DMS79 treated with DMSO at 0.1 percent for 48 hours (cell line): ENCODE results near the gene DNMT3B.
"Not testable (repeated sequence)": the region's sequence is repeated elsewhere in the genome, so short reads cannot be mapped to it uniquely, and the experiment has no call there.

Experiments
- DNase-seq: peaks from one replicate; lab custom pipeline; 2025; lab: John Stamatoyannopoulos, UW

Gene DNMT3B

DNA sequence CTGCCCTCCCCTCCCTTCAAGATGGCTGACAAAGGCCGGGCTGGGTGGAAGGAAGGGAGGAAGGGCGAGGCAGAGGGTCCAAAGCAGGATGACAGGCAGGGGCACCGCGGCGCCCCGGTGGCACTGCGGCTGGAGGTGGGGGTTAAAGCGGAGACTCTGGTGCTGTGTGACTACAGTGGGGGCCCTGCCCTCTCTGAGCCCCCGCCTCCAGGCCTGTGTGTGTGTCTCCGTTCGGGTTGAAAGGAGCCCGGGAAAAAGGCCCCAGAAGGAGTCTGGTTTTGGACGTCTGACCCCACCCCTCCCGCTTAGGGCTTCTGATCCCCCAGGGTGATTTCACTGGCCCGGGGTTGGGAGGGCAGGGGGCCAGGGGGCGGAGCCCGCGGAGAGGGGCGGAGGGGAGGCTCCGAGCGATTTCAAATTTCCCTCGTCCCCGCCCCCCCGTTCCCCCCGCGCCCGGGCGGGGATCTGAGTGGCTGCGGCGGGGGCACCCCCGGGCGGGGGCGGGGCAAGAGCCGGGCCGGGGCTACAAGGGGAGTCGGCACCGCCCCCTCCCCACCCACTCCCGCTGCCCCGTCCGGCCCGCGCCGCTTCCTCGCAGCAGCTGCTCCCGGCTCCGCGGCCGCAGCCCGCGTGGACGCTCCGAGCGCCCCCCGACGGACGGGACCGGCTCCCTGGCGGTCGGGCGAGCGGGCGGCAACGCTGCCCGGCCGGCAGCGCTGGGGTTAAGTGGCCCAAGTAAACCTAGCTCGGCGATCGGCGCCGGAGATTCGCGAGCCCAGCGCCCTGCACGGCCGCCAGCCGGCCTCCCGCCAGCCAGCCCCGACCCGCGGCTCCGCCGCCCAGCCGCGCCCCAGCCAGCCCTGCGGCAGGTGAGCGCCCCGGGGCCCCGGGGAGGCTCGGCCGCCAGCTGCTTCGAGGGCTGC is at the start of gene DNMT3B:
Gene DNMT3B (plus strand): TSS at position 555 of the 923 bp plus-strand sequence. CDS start 17,939 bp downstream, outside the sequence.
- peak; percentile 77 for DNase-seq

DNA sequence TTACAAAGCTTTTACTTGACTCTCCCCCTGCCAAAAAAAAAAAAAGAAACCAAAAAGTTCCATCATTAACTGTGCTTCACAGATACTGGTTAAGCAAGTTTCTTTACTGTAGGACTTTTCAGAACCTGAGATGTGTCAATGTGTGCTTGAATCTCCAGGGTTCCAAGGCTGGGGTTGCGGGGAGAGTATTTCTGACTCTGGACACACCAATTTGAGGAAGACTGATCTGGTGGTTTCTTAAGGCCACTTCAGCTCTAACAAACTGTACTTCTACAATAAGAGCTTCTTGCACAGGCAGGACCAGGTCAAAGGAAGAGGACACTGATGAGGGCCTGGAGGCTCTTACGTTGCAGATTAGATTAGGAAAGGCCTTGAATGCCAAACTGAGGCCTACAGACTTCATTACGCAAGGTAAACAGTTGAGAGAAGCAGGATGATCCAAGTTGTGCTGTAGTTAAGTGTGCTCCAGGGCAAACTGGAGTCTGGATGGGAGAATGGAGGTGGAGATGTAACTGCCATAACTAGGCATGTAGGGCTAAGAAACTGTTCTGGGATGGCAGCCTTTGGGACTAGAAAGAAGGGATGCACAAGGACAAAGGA is 43.3 kb upstream of the DNMT3B start:
- DNase-seq, result no peak

DNA sequence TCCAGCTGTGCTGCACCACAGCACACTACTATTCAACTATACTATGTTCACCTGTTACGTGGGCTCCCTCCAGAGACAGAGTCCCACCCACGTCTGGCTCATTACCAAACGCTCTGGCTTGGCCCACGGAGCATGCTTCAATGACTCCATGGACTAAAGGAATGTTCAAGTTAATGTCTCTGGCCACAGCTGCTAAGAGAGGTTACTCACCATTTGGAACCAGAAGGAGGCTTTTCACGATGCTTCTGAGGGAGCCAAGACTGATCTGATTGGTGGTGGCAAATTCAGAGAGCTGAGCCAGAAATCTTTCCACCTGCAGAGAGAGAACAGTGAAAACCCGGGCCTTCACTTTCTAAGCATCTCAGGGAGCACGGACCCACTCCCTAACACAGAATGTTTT is 34.5 kb upstream of the DNMT3B start:
- DNase-seq, result peak; percentile 15

- not testable (repeated sequence) for DNase-seq
These were observed 33.8 kb upstream of the DNMT3B start for GRCh38 chr20:32728435-32728834.

- DNase-seq, result not testable (repeated sequence)
These were observed 32.9 kb upstream of the DNMT3B start for GRCh38 chr20:32729334-32729733.

DNA sequence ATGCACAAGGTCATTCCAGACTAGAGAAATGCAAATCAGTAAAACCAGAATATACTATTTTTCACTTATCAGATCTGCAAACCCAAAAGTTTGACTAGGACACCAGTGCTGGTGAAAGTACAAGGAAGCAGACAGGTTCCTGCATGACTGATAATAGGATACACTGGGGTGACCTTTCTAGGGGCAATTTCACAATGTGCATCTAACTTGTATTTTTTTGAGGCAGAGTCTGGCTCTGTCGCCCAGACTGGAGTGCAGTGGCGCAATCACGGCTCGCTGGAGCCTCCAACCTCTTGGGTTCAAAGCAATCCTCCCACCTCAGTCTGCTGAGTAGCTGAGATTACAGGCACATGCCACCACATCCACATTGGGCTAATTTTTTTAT is 30.3 kb upstream of the DNMT3B start:
- no peak for DNase-seq

GRCh38 chr20:32737371-32738223 is 24.6 kb upstream of the DNMT3B start:
- DNase-seq, result no peak

DNA sequence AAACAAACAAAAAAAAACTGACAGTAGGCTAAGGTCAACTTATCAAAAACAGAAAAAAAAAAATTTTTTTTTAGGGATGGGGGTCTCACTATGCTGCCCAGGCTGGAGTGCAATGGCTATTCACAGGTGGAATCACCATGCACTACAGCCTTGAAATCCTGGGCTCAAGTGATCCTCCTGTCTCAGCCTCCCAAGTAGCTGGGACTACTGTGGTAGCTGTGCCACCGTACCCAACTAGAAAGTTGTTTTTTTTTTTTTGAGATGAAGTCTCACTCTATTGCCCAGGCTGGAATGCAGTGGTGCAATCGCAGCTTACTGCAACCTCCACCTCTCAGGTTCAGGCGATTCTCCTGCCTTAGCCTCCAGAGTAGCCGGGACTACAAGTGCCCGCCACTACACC is 21.0 kb upstream of the DNMT3B start:
- DNase-seq, result no peak

GRCh38 chr20:32742322-32743236 is 19.6 kb upstream of the DNMT3B start:
- no peak for DNase-seq

- peak; percentile 53 for DNase-seq
These were observed 18.7 kb upstream of the DNMT3B start, which contains the start of gene COMMD7 for GRCh38 chr20:32743237-32744112. Gene COMMD7 (minus strand): TSS chr20:32743467. CDS start chr20:32743391, 76 bp downstream.

- DNase-seq, result no peak
These were observed 12.1 kb upstream of the DNMT3B start for GRCh38 chr20:32749914-32750637.

- DNase-seq, result no peak
These were observed 10.9 kb upstream of the DNMT3B start for GRCh38 chr20:32751293-32751692.

DNA sequence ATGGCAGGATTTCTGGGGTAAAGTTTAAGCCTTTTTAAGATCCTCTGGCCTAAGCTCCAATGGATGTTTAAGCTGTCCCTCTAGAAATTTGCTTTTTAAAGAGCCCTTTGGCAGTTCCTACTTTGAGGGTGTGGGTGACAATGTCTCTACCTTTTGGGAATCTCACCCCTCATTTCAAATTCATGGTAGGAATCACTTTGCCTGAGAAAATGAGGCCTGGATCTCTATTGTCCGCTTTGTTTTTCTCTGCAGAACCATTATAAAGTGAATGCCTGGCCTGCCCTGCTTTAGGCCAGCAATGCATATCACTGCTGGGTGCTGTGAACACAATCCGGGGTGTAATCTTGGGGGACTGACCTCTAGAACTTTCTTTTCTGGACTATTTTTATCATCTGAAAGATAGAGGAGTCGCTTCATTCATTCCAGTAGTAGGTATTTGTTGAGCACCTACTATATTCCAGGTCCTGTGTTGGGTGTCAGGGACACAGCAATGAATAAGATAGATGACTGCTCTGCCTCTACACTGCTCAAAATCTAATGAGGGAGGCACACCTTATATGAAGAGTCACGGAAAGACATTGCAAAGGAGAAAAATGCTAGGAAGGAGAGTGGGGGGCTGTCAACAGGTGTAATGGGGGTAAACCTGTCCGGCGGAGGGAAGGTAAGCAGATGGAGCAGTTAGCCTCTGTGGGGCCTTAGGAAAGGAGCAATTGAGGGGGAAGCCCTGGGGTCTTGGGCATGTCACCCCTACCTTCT is 10.3 kb upstream of the DNMT3B start:
- DNase-seq, result no peak

- no peak for DNase-seq
These were observed 9.5 kb upstream of the DNMT3B start for GRCh38 chr20:32752458-32753250.

- no peak for DNase-seq
These were observed 8.5 kb upstream of the DNMT3B start for GRCh38 chr20:32753731-32754130.

GRCh38 chr20:32756156-32756555 is 6.0 kb upstream of the DNMT3B start:
- DNase-seq, result no peak

DNA sequence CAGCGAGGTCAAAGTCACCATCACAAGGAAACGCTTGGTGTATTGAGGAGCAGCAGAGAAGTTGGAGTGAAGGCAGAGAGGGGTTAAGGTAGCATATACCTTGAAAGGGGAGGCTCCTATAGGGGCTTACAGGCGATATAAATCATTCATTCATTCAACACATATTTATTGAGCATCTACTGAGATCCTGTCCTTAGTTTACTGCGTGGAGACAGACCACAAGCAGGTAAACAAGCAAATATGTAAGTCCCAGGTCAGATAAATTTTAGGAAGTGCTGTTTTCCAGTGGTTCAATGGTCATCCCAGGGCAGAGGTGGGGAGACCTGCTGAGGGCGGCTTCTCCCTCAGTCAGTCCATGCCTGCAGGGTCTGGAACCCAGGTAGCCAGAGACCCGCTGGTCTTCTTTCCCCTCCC is 761 bp upstream of the DNMT3B start:
- no peak for DNase-seq

GRCh38 chr20:32762754-32763201 is 593 bp downstream of the DNMT3B start:
- peak; percentile 28 for DNase-seq
